ACHN (cell line): ENCODE results near the gene METTL26.

Experiments
- DNase-seq: peaks from one replicate; pipeline ENCODE4 v3.0.0-alpha.2; 2015
- in situ Hi-C: cut with HindIII; loops from 2 replicates; pipeline ENCODE4 v1.10.0; 2017; ENCODE audit warnings: low sequenced_read_pairs, low pct_ligation_motif_present, low pct_unique_long_range_greater_than_20kb

Gene METTL26

DNA sequence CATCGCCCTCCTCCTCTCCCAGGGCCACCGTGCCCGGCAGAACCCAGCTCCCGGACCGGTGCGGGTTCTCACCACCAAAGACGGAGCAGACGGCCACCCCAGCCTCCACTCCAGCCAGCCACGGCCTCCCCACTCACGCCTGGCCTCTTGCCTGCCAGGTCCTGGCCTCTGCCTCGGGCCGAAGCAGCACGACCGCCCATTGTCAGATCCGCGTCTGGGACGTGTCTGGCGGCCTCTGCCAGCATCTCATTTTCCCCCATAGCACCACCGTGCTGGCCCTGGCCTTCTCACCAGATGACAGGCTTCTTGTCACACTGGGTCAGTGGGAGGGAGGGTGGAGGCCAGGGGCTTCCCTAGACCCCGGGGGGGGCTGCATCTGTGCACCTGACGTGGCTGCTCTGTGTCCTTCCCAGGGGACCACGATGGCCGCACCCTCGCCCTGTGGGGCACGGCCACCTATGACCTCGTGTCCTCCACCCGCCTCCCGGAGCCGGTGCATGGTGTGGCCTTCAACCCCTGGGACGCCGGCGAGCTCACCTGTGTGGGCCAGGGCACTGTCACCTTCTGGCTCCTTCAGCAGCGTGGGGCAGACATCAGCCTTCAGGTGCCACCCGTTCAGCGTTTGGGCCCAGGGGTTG lies 25.2 kb upstream of the METTL26 start:
- DNase-seq: no peak
- in situ Hi-C loops: no loop called here

- in situ Hi-C loops: no loop called here
- DNase-seq: peak; percentile 89
Observed at GRCh38 chr16:660459-661183, 24.5 kb upstream of the METTL26 start.

DNA sequence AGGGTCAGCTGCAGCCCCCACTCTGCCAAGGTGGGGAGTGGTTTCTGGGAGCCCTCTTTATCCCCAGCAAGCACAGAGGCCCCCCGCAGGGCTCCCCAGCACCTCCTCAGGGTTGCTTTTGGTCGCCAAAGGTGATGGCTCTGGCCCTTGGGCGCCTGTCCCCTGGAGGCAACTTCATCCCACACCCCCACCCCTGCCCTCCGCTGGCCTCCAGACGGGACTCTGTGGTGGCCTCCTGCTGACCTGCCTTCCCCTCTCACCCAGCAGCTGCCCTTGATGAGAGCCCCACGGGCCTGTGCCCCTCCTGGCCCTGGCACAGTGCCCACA lies 24.0 kb upstream of the METTL26 start:
- in situ Hi-C loops: no loop called here
- DNase-seq: no peak

DNA sequence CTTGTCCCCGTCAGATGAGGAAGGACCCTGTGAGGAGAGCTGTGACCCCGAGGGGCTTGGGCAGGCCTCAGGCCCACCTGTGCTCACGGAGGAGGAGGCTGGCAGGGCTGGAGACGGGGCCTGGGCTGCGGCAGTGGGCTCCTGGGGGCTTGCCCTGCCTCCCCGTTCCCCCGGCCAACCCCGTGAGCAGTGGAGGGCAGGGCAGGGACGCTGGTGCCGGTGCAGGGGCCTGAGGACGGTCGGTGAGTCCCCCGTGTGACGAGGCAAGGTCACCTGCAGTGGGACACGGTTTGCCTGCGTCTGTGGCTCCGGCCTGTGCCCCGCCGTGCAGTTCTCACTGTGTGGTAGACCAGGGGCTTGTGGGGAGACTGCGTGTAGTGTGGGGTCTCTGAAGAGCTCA lies 23.5 kb upstream of the METTL26 start:
- in situ Hi-C loops: no loop called here
- DNase-seq: no peak

GRCh38 chr16:658679-659571 lies 22.8 kb upstream of the METTL26 start:
- no peak for DNase-seq
- in situ Hi-C loops: no loop called here

- DNase-seq: no peak
- in situ Hi-C loops: no loop called here
Observed at GRCh38 chr16:657487-657886, 21.4 kb upstream of the METTL26 start.

- DNase-seq: no peak
- in situ Hi-C loops: no loop called here
Observed at GRCh38 chr16:654034-654433, 17.9 kb upstream of the METTL26 start.

- in situ Hi-C loops: no loop called here
- no peak for DNase-seq
Observed at GRCh38 chr16:652454-653305, 16.6 kb upstream of the METTL26 start.

DNA sequence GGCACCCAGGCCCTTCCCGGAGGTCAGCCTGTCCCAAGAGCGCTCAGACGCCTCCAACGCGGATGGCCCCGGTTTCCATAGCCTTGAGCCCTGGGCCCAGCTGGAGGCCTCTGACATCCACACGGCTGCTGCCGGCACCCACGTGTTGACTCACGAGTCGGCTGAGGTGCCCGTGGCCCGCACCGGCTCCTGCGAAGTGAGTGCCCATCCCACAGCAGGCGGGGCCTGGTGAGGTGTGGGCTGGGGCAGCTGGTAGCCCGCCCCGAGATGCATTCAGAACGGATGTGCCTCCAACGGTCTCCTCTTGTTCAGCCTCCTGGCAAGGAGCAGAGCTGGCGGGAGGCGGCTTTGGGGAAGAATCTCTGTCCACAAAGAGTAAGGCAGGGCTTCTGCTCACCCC lies 15.7 kb upstream of the METTL26 start:
- DNase-seq: no peak
- in situ Hi-C loops: no loop called here

DNA sequence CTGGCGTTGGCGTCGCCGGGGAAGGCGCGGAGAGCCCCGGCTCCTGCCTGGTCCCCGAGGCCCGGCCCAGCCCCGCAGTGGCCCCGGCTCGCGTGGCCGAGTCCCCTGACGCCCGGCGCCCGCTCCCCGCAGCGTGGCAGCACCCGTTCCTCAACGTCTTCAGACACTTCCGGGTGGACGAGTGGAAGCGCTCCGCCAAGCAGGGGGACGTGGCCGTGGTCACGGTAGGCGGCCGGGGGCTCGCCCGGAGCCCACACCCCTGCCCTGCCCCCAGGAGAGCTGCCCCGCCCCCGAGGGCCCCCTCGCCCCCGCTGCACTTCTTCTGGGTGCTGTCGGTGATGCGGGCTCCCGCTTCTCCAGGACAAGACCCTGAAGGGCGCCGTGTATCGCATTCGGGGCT lies 13.5 kb upstream of the METTL26 start:
- DNase-seq: peak; percentile 33
- in situ Hi-C loops: no loop called here

DNA sequence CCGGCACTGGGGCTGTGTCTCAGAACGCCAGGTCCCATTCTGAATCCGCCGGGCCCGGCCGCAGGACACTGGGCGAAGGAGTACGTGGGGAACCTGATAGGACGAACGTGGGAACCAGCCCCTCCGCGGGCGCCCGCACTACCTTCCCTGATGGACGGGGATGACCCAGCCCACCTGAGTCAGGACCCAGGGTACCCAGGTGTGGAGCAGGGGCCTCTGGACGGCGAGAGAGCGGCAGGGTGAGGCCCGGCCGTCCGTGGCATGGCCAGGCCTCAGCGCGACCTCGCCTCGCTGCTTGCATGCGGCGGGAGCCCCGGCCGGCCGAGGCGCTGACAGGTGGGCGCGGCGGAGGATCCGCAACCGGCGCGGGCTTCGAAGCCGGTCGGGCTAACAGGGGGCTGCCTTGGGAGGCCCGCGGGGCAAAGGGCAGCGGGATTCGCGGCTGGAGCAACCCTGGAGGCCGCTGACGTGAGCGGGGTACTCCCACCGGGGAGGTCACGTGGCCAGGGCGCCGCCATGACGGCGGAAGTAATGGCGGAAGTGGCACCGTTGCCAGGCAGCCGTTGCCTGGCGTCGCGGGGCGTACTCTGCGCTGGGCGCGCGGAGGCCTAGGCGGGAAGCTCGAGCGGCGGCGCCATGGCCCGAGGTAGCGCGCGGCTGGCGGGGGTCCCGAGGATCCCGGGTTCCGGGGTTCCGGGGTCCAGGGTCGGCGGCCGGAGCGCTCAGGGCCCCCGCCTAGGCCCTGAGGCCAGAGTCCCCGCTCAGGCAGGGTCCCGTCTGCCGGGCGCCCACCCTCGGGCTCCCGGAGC lies 12.9 kb upstream of the METTL26 start, which contains the start of gene WDR90:
TSS of gene WDR90 (plus strand) at position 585 of the 809 bp plus-strand sequence. CDS start at position 637, 52 bp downstream.
- in situ Hi-C loops: no loop called here
- DNase-seq: peak; percentile 95

DNA sequence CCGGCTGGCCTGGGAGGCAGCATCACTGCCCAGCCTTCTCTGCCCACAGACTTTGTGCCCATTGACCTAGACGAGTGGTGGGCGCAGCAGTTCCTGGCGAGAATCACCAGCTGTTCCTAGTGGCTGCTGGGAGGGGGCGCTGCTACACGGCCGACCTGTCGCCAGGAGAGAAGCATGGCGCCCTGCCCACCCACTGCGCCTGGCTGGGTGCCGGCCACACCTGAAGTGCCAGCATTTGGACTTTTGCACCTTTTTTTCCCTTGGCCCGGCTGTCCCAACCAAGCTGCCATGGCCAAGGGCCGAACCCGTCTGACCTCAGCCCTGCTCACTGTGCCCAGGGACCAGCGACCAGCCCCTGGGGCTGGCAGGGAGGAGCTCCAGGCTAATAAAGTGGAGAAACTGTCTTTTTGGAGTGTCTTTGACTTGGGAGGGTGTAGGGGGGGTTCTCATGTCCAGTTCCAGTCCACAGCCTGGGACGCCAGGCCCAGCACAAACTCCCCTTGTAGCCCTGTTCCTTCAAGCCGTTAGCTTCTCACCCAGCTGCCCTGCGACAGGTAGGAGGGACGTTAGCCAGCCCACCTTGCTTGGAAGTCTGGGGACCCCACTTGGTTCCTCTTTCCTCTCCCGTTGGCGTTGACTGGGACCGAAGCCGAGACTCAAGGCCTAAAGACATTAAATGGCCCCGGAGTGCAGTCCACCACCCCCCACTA lies 12.1 kb upstream of the METTL26 start:
- DNase-seq: peak; percentile 29
- in situ Hi-C loops: no loop called here

- in situ Hi-C loops: no loop called here
- DNase-seq: no peak
Observed at GRCh38 chr16:647173-647902, 11.2 kb upstream of the METTL26 start.

DNA sequence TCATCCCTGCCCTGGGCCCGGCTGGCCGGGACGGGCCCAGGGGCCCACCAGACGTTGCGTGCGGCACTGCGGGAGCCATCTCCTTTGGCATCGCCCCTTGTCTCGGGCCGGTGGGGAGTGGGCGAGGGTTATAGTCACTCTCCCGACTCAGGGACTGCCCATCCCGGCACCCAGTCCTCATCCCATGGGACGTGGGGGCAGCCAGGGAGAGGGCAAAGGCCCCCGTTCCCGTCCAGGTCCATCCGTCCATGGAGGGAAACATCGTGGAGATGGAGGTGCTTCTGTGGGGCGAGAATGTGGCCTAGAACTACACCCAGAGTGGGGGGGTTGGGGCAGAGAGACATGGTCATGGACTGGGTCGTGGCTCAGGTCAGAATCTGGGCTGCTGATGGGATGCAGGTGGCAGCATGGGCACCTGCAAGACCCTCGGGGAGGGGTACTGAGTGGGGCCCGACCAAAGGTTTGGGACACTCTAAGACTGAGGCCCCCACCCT lies 10.6 kb upstream of the METTL26 start:
- DNase-seq: no peak
- in situ Hi-C loops: no loop called here

DNA sequence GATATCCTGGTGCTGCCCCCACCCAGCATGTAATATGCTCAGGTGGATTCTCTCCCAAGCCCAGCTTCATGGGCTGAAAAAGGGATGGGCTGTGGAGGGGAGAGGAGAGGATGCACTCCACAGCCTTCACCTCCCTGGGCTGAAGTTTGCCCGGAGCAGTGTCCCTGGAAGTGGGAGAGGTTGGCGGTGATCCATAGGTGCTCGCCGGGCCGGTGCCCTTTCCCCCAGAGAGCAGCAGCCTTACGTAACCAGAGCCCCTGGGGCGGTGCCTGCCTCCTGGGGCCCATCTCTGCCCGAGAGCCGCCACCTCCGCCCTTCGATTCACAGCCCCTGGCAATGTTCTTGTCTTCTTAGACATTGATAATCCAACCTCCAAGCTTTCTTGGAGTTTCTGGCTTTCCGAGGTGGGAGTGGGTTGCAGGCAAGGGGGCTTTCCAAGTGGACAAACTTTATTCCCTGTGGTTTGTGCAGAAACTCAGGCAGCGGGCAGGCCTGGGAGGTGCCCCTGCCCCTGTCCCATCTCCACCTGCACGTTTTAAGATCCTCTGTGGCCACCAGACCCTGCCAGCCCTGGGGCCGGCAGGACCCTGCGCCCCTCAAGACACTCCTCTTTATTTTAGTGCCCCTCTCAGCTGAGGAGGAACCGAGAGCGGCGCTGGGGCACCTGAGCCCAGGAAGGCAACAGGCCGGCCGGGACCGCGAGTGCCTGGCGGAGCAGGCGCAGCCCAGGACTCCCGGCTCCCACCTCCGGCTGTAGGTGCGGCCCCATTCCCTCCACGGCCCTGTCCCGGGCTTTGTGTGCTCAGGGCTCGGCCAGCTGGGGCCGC lies 10.0 kb upstream of the METTL26 start:
- DNase-seq: no peak

DNA sequence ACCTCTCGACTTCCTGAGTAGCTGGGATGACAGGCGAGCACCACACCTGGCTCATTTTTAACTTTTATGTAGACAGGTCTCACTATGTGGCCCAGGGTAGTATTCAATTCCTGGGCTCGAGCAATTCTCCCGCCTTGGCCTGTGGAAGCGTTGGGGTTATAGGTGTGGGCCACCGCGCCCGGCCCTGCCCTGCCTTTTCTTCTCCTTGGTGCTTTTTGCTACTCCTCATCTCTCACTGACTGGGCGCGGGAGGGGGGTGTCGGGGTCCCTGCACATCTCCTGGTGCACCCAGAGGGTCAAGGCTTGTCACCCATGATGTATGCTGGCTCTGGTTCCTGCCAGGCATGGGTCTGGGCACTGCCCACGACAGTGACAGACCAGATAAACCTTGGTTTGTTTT lies 8.5 kb upstream of the METTL26 start:
- in situ Hi-C loops: no loop called here
- no peak for DNase-seq

More for the DNA sequence above, 10.0 kb upstream of the METTL26 start:
- in situ Hi-C loops: no loop called here
